OCI-LY3 (cell line): Measurements from ENCODE around the gene RNF146.

ENCODE experiments used
- CTCF ChIP-seq: fragments of 200-600, 300-600 bp; sonication (generic); IDR thresholded peaks from 2 replicates; pipeline ENCODE4 v1.5.1; 2014; ENCODE audit warnings: antibody characterized with exemption, low read length, low read depth
- EZH2phosphoT487 ChIP-seq: fragments of 200-600 bp; shearing (Covaris generic); IDR thresholded peaks from 2 replicates; pipeline ENCODE4 v1.6.1; 2018; ENCODE audit warnings: antibody characterized with exemption, mixed run types, low read depth

- TF ChIP-seq CTCF: no peak
- no peak for TF ChIP-seq EZH2phosphoT487
Observed at GRCh38 chr6:127297502-127298070, 30.9 kb downstream of the RNF146 start.
